Loucy (cell line): ENCODE measurements around the gene KIRREL3.

ENCODE experiments used
- H2AFZ ChIP-seq: fragments of 200-600 bp; sonication (generic); 2 replicates; pipeline ENCODE4 v1.6.0; 2016; ENCODE audit warnings: antibody characterized with exemption, mild to moderate bottlenecking, low read length, moderate library complexity
- H3F3A ChIP-seq: fragments of 200-600 bp; 2 replicates; pipeline ENCODE4 v1.6.0; 2016; ENCODE audit warnings: antibody characterized with exemption, low read depth, mild to moderate bottlenecking
- H3K27me3 ChIP-seq: fragments of 200-600 bp; sonication (generic); 2 replicates; pipeline ENCODE4 v1.6.1; 2014; ENCODE audit warnings: low read length, mild to moderate bottlenecking; ENCODE audit not compliant: insufficient read depth, poor library complexity, severe bottlenecking
- H3K36me3 ChIP-seq: fragments of 200-600 bp; sonication (generic); 2 replicates; pipeline ENCODE4 v1.6.1; 2016; ENCODE audit warnings: low read length; ENCODE audit not compliant: insufficient read depth
- H3K4me1 ChIP-seq: fragments of 200-600 bp; sonication (generic); 2 replicates; pipeline ENCODE4 v1.5.1; 2014; ENCODE audit warnings: low read length, mild to moderate bottlenecking; ENCODE audit not compliant: insufficient read depth, poor library complexity, severe bottlenecking
- H3K4me2 ChIP-seq: fragments of 200-600 bp; sonication (generic); 2 replicates; pipeline ENCODE4 v1.6.0; 2014; ENCODE audit warnings: antibody characterized with exemption, low read length, low read depth, mild to moderate bottlenecking; ENCODE audit not compliant: poor library complexity, severe bottlenecking
- H3K4me3 ChIP-seq: fragments of 200-600 bp; sonication (generic); 2 replicates; pipeline ENCODE4 v1.5.1; 2014; ENCODE audit warnings: low read length, mild to moderate bottlenecking, mixed read lengths; ENCODE audit not compliant: poor library complexity, severe bottlenecking
- H3K79me2 ChIP-seq: fragments of 200-600 bp; sonication (generic); 2 replicates; pipeline ENCODE4 v1.6.1; 2014; ENCODE audit warnings: low read length; ENCODE audit not compliant: insufficient read depth
- H3K9ac ChIP-seq: fragments of 200-600 bp; sonication (generic); 2 replicates; pipeline ENCODE4 v1.6.0; 2014; ENCODE audit warnings: mild to moderate bottlenecking, low read depth, low read length, moderate library complexity; ENCODE audit not compliant: poor library complexity, severe bottlenecking
- H3K9me2 ChIP-seq: fragments of 200-600 bp; sonication (generic); replicated peaks from 2 replicates; pipeline ENCODE4 v1.6.1; 2016; ENCODE audit warnings: low read depth, low read length, mixed read lengths
- H3K9me3 ChIP-seq: fragments of 200-600 bp; sonication (generic); 2 replicates; pipeline ENCODE4 v1.6.1; 2014; ENCODE audit warnings: mild to moderate bottlenecking, antibody characterized with exemption, low read length, low read depth; ENCODE audit not compliant: insufficient read depth
- H4K20me1 ChIP-seq: fragments of 200-600 bp; sonication (generic); 2 replicates; pipeline ENCODE4 v1.6.0; 2014; ENCODE audit warnings: antibody characterized with exemption, low read length, mild to moderate bottlenecking; ENCODE audit not compliant: insufficient read depth, poor library complexity, severe bottlenecking
- CTCF ChIP-seq: fragments of 200-600 bp; sonication (generic); conservative IDR thresholded peaks from 2 replicates; pipeline ENCODE4 v1.5.1; 2014; ENCODE audit warnings: mild to moderate bottlenecking, antibody characterized with exemption, low read length
- EZH2phosphoT487 ChIP-seq: fragments of 200-600 bp; IDR thresholded peaks from 2 replicates; pipeline ENCODE4 v1.6.1; 2018; ENCODE audit warnings: antibody characterized with exemption, mild to moderate bottlenecking, moderate library complexity, borderline replicate concordance

KIRREL3 gene

GRCh38 chr11:126951465-126951864 lies 49.1 kb downstream of the KIRREL3 start:
- Histone ChIP-seq H4K20me1 (no peaks in the 10 kb centered on the region), H3K27me3 (no peaks in the 10 kb centered on the region), H3K36me3 (no peaks in the 10 kb centered on the region), H3K79me2 (no peaks in the 10 kb centered on the region), H3K9ac (no peak overlapping the region), H3K4me3 (no peak overlapping the region), H3K9me2 (no peaks in the 10 kb centered on the region), H3F3A (no peaks in the 10 kb centered on the region), H2AFZ (no peak overlapping the region), H3K4me2 (no peak overlapping the region), H3K4me1 (no peaks in the 10 kb centered on the region), H3K9me3 (no peaks in the 10 kb centered on the region)
- no peak for TF ChIP-seq CTCF
- no peak for TF ChIP-seq EZH2phosphoT487

GRCh38 chr11:126949066-126949891 lies 51.3 kb downstream of the KIRREL3 start:
- no peak overlapping the region for H3K4me2 ChIP-seq
- H3K4me1 ChIP-seq, result no peaks in the 10 kb centered on the region
- no peaks in the 10 kb centered on the region for H4K20me1 ChIP-seq
- no peaks in the 10 kb centered on the region for H3F3A ChIP-seq
- H3K27me3 ChIP-seq, result no peaks in the 10 kb centered on the region
- H3K9me3 ChIP-seq, result no peaks in the 10 kb centered on the region
- H3K79me2 ChIP-seq, result no peaks in the 10 kb centered on the region
- no peak overlapping the region for H3K9ac ChIP-seq
- H3K36me3 ChIP-seq, result no peaks in the 10 kb centered on the region
- no peak overlapping the region for H3K4me3 ChIP-seq
- TF ChIP-seq CTCF (no peak), EZH2phosphoT487 (no peak)
- no peak overlapping the region for H2AFZ ChIP-seq
- no peaks in the 10 kb centered on the region for H3K9me2 ChIP-seq

- H3K4me3 ChIP-seq, result no peak overlapping the region
- H3K27me3 ChIP-seq, result no peaks in the 10 kb centered on the region
Observed at GRCh38 chr11:126948563-126948962, 52.0 kb downstream of the KIRREL3 start.

More at GRCh38 chr11:126948563-126948962, 52.0 kb downstream of the KIRREL3 start:
- H3K9me2 ChIP-seq, result no peaks in the 10 kb centered on the region
- no peaks in the 10 kb centered on the region for H3F3A ChIP-seq
- no peaks in the 10 kb centered on the region for H3K79me2 ChIP-seq
- no peaks in the 10 kb centered on the region for H3K9me3 ChIP-seq
- H4K20me1 ChIP-seq, result no peaks in the 10 kb centered on the region
- no peaks in the 10 kb centered on the region for H3K4me1 ChIP-seq
- no peak overlapping the region for H3K9ac ChIP-seq
- no peaks in the 10 kb centered on the region for H3K36me3 ChIP-seq
- no peak overlapping the region for H3K4me2 ChIP-seq
- H2AFZ ChIP-seq, result no peak overlapping the region
- TF ChIP-seq EZH2phosphoT487 (no peak), CTCF (no peak)
